ENCODE measurements around the gene MAX.
A peak's percentile ranks its signal among the peaks of the same experiment; 100 is the strongest.

MAX gene

DNA sequence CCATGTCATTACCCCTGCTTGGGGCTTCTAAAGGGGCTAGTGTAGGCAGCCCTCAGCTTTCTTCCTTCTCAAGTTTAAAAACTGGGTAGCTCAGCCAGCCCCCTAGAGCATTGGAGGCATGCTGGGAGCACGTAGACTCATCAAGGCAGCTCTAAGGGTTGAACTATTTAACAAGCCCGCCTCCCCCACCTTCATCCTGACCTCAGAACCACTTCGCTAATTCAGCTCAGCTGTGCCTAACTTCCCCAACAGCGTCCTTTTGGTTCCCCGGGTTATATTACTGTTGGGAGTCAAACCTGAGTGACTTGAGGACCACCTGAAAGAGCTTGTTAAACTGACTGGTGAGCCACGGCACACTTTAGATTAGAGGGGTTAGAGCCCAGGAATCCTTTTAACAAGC lies 30.1 kb downstream of the MAX start:
- no peak for DNase-seq

DNA sequence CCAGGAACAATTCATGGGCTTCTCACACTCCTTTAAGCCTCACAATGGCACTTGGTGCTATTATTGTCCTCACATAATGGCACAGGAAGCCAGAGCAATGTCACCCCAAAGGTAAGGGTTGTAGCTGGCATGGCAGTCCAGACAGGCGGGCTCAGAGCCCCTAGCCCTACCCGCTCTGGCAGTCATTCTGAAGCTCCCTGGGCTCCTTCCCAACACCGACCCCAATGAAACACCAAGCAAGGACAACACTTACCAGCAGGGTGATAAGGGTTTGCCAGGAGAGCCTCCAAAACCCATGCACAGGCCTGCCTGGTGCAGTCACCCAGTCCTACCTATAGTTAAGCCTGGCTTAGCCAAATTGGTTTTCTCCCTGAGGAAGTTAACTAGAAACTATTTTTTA lies 30.8 kb downstream of the MAX start:
- no peak for DNase-seq

DNA sequence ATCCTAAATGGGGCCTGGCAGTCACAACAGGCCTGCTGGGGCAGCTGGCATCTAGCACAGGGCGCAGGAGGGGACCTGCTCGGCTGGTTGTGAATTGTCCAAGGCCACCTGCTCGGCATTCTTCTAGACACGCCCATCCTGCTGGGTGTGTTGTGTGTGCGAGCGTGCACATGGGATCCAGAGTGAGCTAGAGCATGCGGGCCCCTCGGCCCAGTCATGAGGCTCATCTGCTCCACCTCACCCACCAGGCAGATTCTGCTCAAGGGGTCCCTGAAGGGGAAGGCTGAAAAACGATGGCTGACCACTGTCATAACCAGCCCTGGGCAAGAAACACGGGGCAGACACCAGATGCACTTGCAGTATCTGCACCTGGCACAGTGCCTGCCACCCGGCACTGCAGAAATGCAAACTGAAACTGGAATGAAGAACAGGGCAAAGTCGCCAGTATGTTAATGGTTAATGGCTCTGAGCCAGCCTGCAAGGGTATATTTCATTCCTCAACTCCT lies 31.8 kb downstream of the MAX start:
- no peak for DNase-seq

GRCh38 chr14:65069874-65070413 lies 32.4 kb downstream of the MAX start:
- no peak for DNase-seq

DNA sequence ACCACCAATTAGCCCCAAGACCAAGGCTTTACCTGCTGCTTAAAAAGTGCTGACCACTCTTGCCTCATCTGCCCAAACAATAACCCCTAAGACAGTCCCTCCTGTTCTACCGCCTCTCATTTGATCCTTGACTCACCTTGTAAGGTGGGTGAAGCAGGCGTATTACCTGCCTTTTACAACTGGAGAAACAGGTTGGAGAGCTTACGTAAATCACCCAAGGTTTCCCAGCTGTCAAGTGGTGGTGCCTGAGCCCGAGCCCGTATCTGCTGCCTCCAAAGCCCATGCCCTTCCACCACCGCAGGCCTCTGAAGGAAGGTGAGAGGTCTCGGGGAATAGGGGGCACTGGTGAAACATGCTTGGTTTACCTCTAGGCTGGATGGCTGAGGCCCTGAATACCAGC lies 36.6 kb downstream of the MAX start:
- no peak for DNase-seq

DNA sequence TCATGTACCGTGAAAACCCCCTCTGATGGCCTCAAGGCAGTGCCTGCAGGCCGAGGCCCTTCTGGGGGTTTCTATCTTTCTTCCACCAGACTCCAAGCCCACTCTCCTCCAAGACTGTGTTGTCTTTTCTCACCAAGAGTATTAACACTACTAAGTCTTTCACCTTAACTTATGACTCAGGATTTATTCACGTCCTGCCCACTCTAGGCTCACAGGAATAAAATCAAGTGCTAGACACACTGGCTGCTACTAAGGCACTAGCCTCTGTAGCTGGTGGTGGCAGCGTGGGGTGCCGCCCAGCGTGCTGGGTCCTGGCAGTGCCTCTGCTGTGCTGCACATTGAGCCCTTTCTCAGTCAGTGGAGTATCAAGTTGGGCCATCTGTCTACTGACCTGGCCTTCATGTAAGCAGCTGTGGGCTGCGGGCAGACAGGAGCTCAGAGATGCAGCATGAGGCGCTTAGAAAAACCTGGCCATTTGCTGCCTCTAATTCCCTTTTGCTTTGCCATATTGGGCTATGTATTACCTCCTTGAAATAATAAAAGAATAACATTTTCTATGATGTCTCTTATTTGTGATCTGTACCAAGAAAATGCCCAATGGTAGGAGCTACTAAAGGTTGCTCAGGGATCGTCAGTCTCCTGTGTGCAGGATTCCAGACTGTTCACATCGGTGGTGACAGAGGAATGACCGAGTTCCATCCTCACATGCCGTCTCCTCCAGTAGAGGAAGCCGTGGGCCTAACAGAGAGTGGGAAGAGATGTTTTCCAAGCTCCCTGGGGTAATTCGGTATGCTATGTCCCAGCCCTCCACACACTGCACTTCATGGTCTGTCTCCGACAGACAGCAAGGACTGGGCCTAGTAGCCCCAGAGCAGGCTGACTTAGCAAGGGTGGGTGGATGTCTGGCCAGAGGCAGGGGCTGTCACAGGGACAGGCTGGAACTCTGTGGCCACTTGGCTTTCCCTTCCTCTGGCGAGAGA lies 39.9 kb downstream of the MAX start:
- no peak for DNase-seq

DNA sequence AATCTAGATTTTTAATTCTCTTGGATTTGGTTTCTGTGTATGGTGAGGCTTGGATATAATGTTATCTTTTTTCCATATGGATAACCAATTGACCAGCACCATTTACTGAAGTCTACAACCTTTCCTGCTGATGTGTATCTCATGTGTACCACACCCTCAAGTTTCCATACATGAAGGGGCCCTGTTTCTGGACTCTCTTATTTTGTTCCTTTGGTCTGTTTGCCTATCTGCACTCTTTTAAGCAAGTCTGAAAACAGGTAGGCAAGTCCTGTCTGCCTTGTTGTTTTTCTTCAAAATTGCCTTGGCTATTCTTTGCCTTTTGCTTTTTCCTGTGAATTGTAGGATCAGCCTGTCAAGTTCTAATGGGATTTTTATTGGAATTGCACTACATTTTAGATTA lies 44.6 kb downstream of the MAX start:
- no peak for DNase-seq

DNA sequence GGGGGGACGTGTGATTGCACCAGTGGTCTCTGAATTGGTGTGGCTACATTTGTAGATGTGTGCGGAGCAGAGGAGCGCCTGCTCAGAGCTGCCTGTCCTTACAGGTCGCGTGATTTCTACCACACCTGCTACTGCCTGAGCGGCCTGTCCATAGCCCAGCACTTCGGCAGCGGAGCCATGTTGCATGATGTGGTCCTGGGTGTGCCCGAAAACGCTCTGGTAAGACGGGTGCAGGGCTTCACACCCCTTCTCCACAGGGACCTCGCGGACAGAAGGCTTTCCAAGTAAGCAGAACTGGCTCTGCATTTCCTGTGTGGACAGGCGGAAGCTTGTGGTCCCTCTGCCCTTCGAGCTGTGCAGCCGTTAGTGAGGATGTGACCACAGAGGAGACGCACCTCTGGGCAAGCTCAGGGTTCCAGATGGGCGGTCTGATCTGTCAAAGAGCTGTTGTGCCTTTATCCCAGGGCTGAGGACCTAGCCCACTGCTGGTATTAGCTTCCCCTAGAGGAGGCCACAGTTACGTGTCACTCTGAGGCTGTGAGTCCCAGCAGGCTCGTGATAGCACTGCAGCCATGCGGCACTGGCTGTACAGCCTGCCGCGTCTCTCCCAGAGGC lies 47.7 kb downstream of the MAX start:
- DNase-seq: peak; percentile 36

DNA sequence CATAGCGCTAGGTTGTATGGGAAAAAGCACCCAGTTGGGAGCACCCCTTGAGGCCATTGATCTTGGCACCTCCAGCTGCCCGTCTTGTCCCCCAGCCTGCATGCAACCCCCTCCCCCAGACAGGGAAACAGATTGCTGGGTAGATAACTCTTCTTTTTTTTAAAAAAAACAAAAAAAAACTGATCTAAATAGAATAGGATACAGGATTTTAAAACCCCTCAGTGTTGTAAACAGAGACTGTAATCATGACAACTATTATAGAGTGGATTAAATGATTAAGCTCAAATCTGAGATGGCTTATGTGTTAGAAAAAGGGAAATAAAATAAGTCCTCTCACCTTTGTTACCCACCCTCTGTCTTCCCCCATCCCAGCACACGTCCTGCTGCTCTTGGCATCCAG lies 48.9 kb downstream of the MAX start:
- no peak for DNase-seq

DNA sequence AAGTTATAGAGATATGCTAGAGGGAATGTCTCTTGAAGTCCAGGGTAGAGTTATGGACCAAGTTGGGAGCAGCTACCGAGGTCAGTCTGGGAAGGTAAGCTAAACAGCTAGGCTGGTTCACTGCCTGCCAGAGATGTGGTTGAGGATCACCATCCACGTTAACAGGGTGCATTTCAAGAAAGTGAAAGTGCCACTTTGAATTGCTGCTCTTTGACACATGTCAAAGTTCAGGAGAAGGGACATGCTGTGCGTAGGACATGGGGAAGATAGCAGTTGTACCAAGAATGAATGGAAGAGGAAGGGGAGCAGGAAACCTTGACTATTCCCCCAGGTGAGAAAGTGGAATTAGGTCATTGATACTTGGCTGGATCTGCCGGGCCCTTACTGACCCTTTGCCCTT lies 49.5 kb downstream of the MAX start:
- DNase-seq: no peak

GRCh38 chr14:65045709-65046108 lies 56.6 kb downstream of the MAX start:
- DNase-seq: peak; percentile 61

DNA sequence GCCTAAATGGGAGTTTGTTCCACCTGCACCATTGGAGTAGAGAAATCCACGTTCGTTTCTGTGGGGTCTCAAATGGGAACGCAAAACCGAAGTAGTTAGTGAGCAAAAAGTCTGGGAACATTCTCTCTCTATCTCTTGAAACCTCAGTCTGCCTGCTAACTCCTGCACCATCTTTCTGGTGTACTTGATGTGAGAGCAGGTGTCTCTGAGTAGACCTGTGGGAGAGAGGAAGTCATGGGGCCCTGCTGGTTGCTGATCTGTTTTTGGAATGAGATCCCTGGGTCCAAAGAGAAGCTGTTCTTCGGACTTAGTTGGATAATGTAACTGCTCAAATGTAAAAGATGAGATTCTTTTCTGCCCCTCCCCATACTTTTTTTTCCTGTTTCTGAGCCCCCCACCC lies 57.3 kb downstream of the MAX start:
- DNase-seq: no peak

- peak; percentile 87 for DNase-seq
Measured at GRCh38 chr14:65044596-65044959, 57.7 kb downstream of the MAX start.

DNA sequence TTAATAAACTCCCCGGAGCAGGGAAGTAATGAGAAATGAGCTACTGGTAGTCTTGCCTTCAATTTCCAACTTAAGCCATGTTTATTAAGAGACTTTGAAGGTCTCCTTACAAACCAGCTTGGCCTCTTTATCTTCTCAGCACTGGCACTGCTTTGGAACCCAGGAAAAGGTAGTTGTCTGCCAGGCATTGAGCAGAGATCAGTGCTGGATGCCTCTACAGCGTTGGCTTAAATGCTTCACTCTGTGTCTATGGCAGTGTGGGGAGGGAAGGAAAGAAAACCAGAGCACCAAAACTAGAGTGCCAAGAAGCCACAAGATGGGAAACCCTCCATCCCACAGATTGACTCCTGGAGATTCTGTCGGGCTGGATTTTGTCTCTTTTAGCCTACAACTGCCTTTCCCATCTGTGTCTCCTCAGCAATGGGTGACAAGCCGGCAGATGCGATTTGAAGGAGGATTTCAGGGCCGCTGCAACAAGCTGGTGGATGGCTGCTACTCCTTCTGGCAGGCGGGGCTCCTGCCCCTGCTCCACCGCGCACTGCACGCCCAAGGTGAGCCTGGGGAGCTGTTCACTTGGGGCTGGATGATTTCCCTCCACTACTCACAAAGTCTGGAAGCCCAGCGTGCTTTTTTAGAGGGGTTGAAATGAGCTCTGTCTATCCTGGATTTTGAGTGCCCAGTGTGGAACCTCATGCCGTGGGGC lies 58.3 kb downstream of the MAX start:
- no peak for DNase-seq

- DNase-seq: peak; percentile 85
Measured at GRCh38 chr14:65042731-65043372, 59.5 kb downstream of the MAX start.

GRCh38 chr14:65042296-65042695 lies 60.0 kb downstream of the MAX start:
- no peak for DNase-seq

DNA sequence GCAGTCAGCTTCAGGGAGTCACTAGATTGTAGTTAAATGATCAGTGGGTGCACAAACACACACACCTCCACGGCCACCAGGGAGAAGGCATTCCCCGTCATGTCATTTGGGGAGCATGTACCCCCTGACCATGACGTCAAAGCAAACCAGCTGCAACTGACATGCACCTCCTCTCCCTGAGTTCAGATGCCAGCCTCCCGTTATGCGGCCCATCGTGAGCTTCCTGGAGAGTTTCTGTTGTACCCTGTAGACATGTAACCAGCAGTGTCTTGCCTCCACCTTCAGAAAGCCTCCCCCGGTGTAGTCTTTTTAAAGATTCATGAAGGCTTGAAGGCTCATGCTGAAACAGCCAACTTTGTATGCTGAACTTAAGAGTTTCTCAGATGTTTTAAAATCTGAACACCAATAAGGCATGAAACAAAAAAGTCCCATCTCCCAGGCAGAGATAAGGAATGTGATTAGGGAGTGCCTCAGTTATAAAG lies 60.8 kb downstream of the MAX start:
- no peak for DNase-seq

DNA sequence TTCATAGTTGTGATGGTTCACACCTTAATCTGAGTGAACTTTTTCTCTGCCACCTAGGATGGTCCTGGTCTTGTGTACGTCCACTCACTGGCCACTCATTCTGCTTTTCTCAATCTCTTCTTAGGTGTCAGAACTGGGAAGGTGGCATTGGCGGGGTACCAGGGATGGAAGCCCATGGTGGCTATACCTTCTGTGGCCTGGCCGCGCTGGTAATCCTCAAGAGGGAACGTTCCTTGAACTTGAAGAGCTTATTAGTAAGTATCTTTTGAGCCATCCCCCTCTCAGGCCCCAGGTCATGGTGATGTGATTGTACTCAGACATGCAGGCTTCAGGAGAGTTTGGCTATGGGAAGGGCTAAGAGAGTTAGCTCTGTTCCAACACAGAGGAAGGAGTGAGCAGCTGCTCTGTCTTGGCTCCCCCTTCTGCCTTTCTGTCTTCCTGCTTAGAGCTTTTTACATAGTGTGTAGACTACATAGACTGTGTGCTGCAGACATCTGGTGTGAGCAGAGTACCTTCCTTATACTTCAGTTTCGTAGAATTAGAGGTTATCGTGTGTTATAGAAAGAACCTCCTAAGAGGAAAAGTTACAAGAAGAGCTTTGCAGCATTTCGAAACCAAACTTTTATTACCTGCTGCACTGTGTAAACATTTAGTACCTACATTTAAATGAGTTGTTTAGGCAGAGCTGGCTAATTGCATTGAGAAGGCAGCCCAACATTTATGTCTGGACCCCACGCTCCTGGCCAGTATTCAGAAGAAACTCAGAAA lies 61.5 kb downstream of the MAX start:
- DNase-seq: no peak

DNA sequence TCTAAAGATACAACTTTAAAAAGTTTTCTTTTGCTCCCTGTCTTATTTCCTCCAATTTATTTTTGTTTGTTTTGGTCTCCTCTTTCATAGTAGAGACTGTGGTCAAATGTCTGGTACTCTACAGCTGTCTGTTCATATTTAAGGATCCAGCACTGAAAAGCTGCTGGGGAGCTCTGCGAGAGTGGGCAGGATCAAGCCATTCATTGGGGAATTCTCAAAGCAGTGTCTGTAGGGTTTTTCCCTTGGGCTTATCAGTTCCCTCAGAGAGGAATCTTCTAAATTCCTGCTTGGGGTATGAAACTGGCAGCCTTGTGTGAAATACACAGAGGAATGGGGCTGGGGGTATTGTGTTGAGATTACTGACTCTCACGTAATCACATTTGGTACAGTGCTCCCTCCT lies 63.4 kb downstream of the MAX start:
- DNase-seq: no peak

- no peak for DNase-seq
Measured at GRCh38 chr14:65035049-65035448, 67.3 kb downstream of the MAX start.

- DNase-seq: no peak
Measured at GRCh38 chr14:65034021-65034420, 68.3 kb downstream of the MAX start.

DNA sequence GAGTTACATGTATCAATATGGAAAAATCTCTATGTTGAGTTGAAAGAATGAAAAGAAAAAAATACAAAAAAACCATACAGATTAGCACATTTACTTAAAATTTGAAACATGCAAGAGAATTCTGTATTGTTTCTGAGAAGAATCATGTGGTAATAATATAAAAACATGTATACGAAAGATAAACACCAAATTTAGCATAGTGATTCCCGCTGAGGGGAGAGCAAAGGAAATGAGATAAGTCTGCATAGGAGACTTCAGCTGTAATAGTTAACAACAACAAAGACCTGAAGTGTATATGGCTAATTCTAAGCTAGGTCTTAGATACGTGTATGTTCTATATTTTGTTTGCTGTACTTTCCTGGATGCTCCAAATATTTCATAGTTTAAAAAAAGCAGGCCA lies 69.1 kb downstream of the MAX start:
- no peak for DNase-seq

All from suppressor macrophage treated with lipopolysaccharide for 4 hours (primary cell).